Adrenal gland (tissue), 12 donors: Measurements from ENCODE around the gene SLC1A1. TPM values are rescaled to one million over a fixed set of nuclear protein-coding genes. Genes with fewer than 3 reads are reported as not detected.
"Not testable (repeated sequence)": the region's sequence is repeated elsewhere in the genome, so short reads cannot be mapped to it uniquely, and the experiment has no call there.

Source experiments
- DNase-seq, 7 donors: peaks; one replicate each; pipeline ENCODE4 v3.0.0-alpha.2; 2019 to 2020
- H3K27ac ChIP-seq, 5 donors: fragments of 200-600 bp; sonication (generic) in 4 of 5; 1 replicate in 3 of 5; 2 replicates in 2 of 5; pipeline versions ENCODE4 v1.5.1 to v1.8.0; 2016 to 2020; ENCODE audit warnings: mild to moderate bottlenecking in 1 of 5
- H3K27me3 ChIP-seq: fragments of 200-600 bp; 2 replicates; pipeline ENCODE4 v1.8.0; 2021
- H3K36me3 ChIP-seq, 2 donors: fragments of 200-600 bp; replicated peaks in 1 of 2; 1 replicate in 1 of 2; 2 replicates in 1 of 2; pipeline versions ENCODE4 v1.5.1 to v1.8.0; 2018 to 2022
- H3K4me1 ChIP-seq, 2 donors: fragments of 200-600 bp; replicated peaks in 1 of 2; 1 replicate in 1 of 2; 2 replicates in 1 of 2; pipeline versions ENCODE4 v1.5.1 to v1.8.0; 2018 to 2021
- H3K4me3 ChIP-seq, 4 donors: fragments of 200-600 bp; sonication (generic) in 3 of 4; one replicate each; pipeline ENCODE4 v1.5.1; 2016 to 2018
- H3K9me3 ChIP-seq, 3 donors: fragments of 200-600 bp; sonication (generic) in 1 of 3; replicated peaks in 1 of 3; 1 replicate in 2 of 3; 2 replicates in 1 of 3; pipeline versions ENCODE4 v1.5.1 to v1.8.0; 2016 to 2021
- CTCF ChIP-seq, 6 experiments: fragments of 450-650 bp in 4 of 6; fragments of 200-600 bp in 2 of 6; sonication (generic) in 1 of 6; IDR thresholded peaks; 1 replicate in 5 of 6; 2 replicates in 1 of 6; pipeline versions ENCODE4 v1.5.1 to v1.8.0; 2016 to 2021; ENCODE audit warnings: antibody characterized with exemption in 6 of 6, mild to moderate bottlenecking in 2 of 6, moderate library complexity in 1 of 6
- POLR2A ChIP-seq, 2 donors: fragments of 450-650 bp; IDR thresholded peaks; one replicate each; pipeline ENCODE4 v1.6.1; 2017; ENCODE audit warnings: antibody characterized with exemption in 2 of 2, mild to moderate bottlenecking in 2 of 2, moderate library complexity in 1 of 2
- WGBS, 4 donors: extraction: QIAGEN DNeasy Blood & Tissue Kit in 2 of 4; methylation state at CpG; one replicate each; pipeline versions ENCODE4 v1.1.5 to v1.1.7; 2013 to 2017; 5-methylcytosine and 5-hydroxymethylcytosine counted together
- intact Hi-C, 2 donors: fragments of 100-400 bp; cut with DNase I; formaldehyde crosslinking; loops; one replicate each; pipeline versions ENCODE4 v1.14.1 to v1.15.0; 2022 to 2023
- polyA plus RNA-seq, 3 donors: library from polyadenylated mRNA; stranded (reverse); fragments of 200-250 nt in 2 of 3; fragments of 350-450 nt in 1 of 3; fragmentation: Illumina TruSeq in 1 of 3; extraction: RNeasy Lipid Tissue Mini Kit (QIAGEN cat#74804) in 1 of 3; gene quantifications; one replicate each; pipeline ENCODE4 v1.2.3, GENCODE V29; 2013 to 2014
- total RNA-seq, 9 donors: library from RNA; depleted of rRNA in 4 of 9; stranded (reverse); fragments of >200 nt in 4 of 9; fragments of 120-200 nt in 1 of 9; fragmentation: NEBNext Ultra II Directional in 1 of 9; extraction: Animal tissue kit (Norgen Biotek cat#: 25700) in 1 of 9; gene quantifications; one replicate each; pipeline versions ENCODE4 v1.1.0 to v1.2.4, GENCODE V29; 2013 to 2023
- donor health status: healthy with polysubstance abuse.
- donor health status: Bipolar disorder and iron deficiency.
- donor health status: DM: yes; HTN: yes; CAD: no.
- donor health status: DM: no; HTN: no; CAD: no.
- donor health status: DM: no; HTN: no; CAD: no.
- donor health status: DM: yes; HTN: yes; CAD: no.

Gene SLC1A1
- total and polyA plus RNA-seq, 12 donors = 0.68 to 4.9 (median 1.7) TPM

GRCh38 chr9:4604678-4605095, 114.4 kb downstream of the SLC1A1 start:
- H3K4me1 ChIP-seq = no peaks in the 10 kb centered on the region
- H3K4me3 ChIP-seq = no peak overlapping the region
- H3K27me3 ChIP-seq = no peaks in the 10 kb centered on the region
- H3K27ac ChIP-seq = no peak overlapping the region
- TF ChIP-seq POLR2A (IDR thresholded peaks at IDR 0.05) = no peak
- peak; percentile 63 to 84 (median 69) for TF ChIP-seq CTCF (IDR thresholded peaks at IDR 0.05)
- H3K9me3 ChIP-seq = no peaks in the 10 kb centered on the region
- intact Hi-C loops = no loop called here
- peak; percentile 53 to 90 (median 71) for DNase-seq
- no peaks in the 10 kb centered on the region for H3K36me3 ChIP-seq

DNA sequence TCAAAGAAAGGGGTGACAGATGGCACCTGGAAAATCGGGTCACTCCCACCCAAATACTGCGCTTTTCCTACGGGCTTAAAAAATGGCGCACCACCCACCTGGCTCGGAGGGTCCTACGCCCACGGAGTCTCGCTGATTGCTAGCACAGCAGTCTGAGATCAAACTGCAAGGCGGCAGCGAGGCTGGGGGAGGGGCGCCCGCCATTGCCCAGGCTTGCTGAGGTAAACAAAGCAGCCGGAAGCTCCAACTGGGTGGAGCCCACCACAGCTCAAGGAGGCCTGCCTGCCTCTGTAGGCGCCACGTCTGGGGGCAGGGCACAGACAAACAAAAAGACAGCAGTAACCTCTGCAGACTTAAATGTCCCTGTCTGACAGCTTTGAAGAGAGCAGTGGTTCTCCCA, 115.8 kb downstream of the SLC1A1 start:
- 75 to 93% (median 89%) methylated on average over 5 to 11 of the region's 15 CpGs for WGBS, 4 donors
- not testable (repeated sequence) for H3K4me3 ChIP-seq

DNA sequence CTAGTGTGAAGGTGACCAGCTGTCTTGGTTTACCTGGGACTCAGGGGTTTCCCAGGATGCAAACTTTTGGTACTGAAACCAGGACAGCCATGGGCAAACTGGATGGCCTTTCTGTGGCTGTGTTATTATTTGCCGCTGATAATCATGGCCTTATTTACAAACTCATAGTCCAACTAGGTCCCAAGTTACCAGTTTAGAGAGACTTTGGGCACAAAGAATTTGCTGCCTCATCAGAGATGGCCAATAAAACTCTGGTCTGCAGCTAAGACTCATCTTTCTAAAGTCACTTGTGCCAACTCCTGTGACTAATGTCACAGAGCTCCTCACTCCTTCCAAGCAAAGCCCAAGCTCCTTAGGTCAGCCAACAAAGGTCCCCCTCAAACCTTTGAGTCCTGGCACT, 124.4 kb downstream of the SLC1A1 start:
- Histone ChIP-seq H3K27me3 (no peaks in the 10 kb centered on the region), H3K36me3 (no peaks in the 10 kb centered on the region), H3K4me3 (no peak overlapping the region), H3K27ac (no peak overlapping the region), H3K9me3 (no peaks in the 10 kb centered on the region), H3K4me1 (no peaks in the 10 kb centered on the region)
- no peak for DNase-seq
- TF ChIP-seq CTCF (IDR thresholded peaks at IDR 0.05) = no peak
- intact Hi-C loops = no loop called here
- WGBS, 4 donors = 85 to 100% (median 93%) methylated on average over 1 of the region's 1 CpG

More for the DNA sequence above, 115.8 kb downstream of the SLC1A1 start:
- H3K36me3 ChIP-seq, H3K4me1 ChIP-seq, DNase-seq, intact Hi-C loops, H3K9me3 ChIP-seq, H3K27ac ChIP-seq, H3K27me3 ChIP-seq: not testable (repeated sequence)

DNA sequence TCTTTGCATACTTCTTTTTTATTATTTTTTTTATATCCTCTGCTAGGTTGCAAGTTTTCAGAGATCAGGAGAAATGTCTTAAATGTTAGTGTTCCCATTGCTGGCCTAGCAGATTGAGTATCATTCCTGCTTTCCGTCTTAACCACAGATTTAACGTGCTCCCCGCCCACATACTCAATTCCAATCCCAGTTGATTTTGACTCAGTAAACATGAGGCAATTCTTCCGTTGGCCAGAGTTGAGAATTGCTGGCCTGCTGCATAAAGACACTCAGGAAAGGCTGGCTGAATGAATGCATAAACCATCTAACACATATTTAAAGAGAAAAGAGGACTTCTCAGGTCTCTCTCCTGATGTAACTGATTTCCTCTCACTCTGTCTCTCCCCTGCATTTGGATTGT, 125.0 kb downstream of the SLC1A1 start:
- intact Hi-C loops = no loop called here
- TF ChIP-seq POLR2A (IDR thresholded peaks at IDR 0.05) = no peak
- no peak for TF ChIP-seq CTCF (IDR thresholded peaks at IDR 0.05)
- DNase-seq = no peak
- Histone ChIP-seq H3K36me3 (no peaks in the 10 kb centered on the region), H3K4me3 (no peak overlapping the region), H3K9me3 (no peaks in the 10 kb centered on the region), H3K4me1 (no peaks in the 10 kb centered on the region), H3K27ac (no peak overlapping the region), H3K27me3 (no peaks in the 10 kb centered on the region)
- 81 to 86% (median 81%) methylated on average over 4 of the region's 4 CpGs for WGBS, 4 donors

DNA sequence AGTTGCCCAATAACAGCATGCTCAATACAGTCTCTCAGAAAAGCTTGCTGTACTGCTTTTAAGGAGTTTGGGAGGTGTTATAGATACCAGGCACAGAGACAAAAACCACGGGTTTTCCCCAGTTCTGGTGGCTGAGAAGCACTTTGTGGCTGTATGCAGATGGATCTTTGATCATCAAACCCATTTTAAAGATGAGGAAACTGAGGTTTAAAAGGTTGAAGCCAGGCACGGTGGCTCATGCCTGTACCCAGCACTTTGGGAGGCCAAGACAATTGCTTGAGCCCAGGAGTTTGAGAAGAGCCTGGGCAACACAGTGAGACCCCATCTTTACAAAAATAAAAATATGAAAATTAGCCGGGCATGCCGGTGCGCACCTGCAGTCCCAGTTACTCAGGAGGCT, 125.5 kb downstream of the SLC1A1 start:
- no peaks in the 10 kb centered on the region for H3K4me1 ChIP-seq
- intact Hi-C loops = no loop called here
- no peak overlapping the region for H3K4me3 ChIP-seq
- no peaks in the 10 kb centered on the region for H3K27me3 ChIP-seq
- no peak for DNase-seq
- 76 to 96% (median 89%) methylated on average over 5 of the region's 5 CpGs for WGBS, 4 donors
- no peaks in the 10 kb centered on the region for H3K36me3 ChIP-seq
- no peaks in the 10 kb centered on the region for H3K9me3 ChIP-seq
- no peak for TF ChIP-seq POLR2A (IDR thresholded peaks at IDR 0.05)
- no peak for TF ChIP-seq CTCF (IDR thresholded peaks at IDR 0.05)
- no peak overlapping the region for H3K27ac ChIP-seq
